ENCODE measurements around the gene UBR4.

UBR4 gene

GRCh38 chr1:19222979-19223824 lies 13.1 kb upstream of the UBR4 start:
- peak; percentile 32; the same call in 1 of the 3 replicates for ATAC-seq
- no peak for TF ChIP-seq ISL1 (CRISPR knock-in tag; IDR thresholded peaks at IDR 0.05)
- no peak for TF ChIP-seq ZFP30 (CRISPR knock-in tag; IDR thresholded peaks at IDR 0.05)
- no peak for TF ChIP-seq ZNF70 (CRISPR knock-in tag; IDR thresholded peaks at IDR 0.05)

- no peak for TF ChIP-seq ESRRG (CRISPR knock-in tag; IDR thresholded peaks at IDR 0.05)
- no peak for TF ChIP-seq CSDC2 (CRISPR knock-in tag; IDR thresholded peaks at IDR 0.05)
- no peak for TF ChIP-seq GLIS3 (CRISPR knock-in tag; IDR thresholded peaks at IDR 0.05)
- no peak for TF ChIP-seq CREB5 (CRISPR knock-in tag; IDR thresholded peaks at IDR 0.05; ENCODE audit: low read depth)
- TF ChIP-seq CSRNP3 (CRISPR knock-in tag; IDR thresholded peaks at IDR 0.05): no peak
- no peak for TF ChIP-seq SNAI2 (CRISPR knock-in tag; IDR thresholded peaks at IDR 0.05)
- no peak for TF ChIP-seq TSHZ2 (CRISPR knock-in tag; IDR thresholded peaks at IDR 0.05)
- TF ChIP-seq ISL1 (CRISPR knock-in tag; IDR thresholded peaks at IDR 0.05): no peak
- no peak for TF ChIP-seq ZC3H10 (CRISPR knock-in tag; IDR thresholded peaks at IDR 0.05)
- TF ChIP-seq POU6F1 (CRISPR knock-in tag; IDR thresholded peaks at IDR 0.05; ENCODE audit: borderline replicate concordance, low read depth): no peak
- no peak for TF ChIP-seq ZNF70 (CRISPR knock-in tag; IDR thresholded peaks at IDR 0.05)
- no peak for TF ChIP-seq PATZ1 (CRISPR knock-in tag; IDR thresholded peaks at IDR 0.05; ENCODE audit: borderline replicate concordance)
- TF ChIP-seq ZNF8 (CRISPR knock-in tag; IDR thresholded peaks at IDR 0.05): no peak
- TF ChIP-seq BACH2 (CRISPR knock-in tag; IDR thresholded peaks at IDR 0.05; ENCODE audit: borderline replicate concordance): no peak
- no peak for TF ChIP-seq ARNTL (CRISPR knock-in tag; IDR thresholded peaks at IDR 0.05; ENCODE audit: borderline replicate concordance, low read depth)
- TF ChIP-seq ZFP3 (CRISPR knock-in tag; IDR thresholded peaks at IDR 0.05): no peak
- TF ChIP-seq TCF4 (CRISPR knock-in tag; IDR thresholded peaks at IDR 0.05; ENCODE audit: borderline replicate concordance): no peak
- no peak for TF ChIP-seq PPARA (CRISPR knock-in tag; IDR thresholded peaks at IDR 0.05; ENCODE audit: borderline replicate concordance)
Measured at GRCh38 chr1:19222573-19222972, 12.5 kb upstream of the UBR4 start.

GRCh38 chr1:19220991-19221390 lies 10.9 kb upstream of the UBR4 start:
- no peak for ATAC-seq
- TF ChIP-seq ISL1 (CRISPR knock-in tag; IDR thresholded peaks at IDR 0.05): no peak
- no peak for TF ChIP-seq ZFP30 (CRISPR knock-in tag; IDR thresholded peaks at IDR 0.05)
- TF ChIP-seq PATZ1 (CRISPR knock-in tag; IDR thresholded peaks at IDR 0.05; ENCODE audit: borderline replicate concordance): no peak
- TF ChIP-seq TSHZ2 (CRISPR knock-in tag; IDR thresholded peaks at IDR 0.05): no peak
- no peak for TF ChIP-seq ZC3H10 (CRISPR knock-in tag; IDR thresholded peaks at IDR 0.05)
- no peak for TF ChIP-seq CSRNP3 (CRISPR knock-in tag; IDR thresholded peaks at IDR 0.05)
- TF ChIP-seq ZNF8 (CRISPR knock-in tag; IDR thresholded peaks at IDR 0.05): no peak
- no peak for TF ChIP-seq PPARA (CRISPR knock-in tag; IDR thresholded peaks at IDR 0.05; ENCODE audit: borderline replicate concordance)
- no peak for TF ChIP-seq ZNF565 (CRISPR knock-in tag; conservative IDR thresholded peaks at IDR 0.05; ENCODE audit: low read depth)
- TF ChIP-seq ZFP3 (CRISPR knock-in tag; IDR thresholded peaks at IDR 0.05): no peak
- TF ChIP-seq TCF4 (CRISPR knock-in tag; IDR thresholded peaks at IDR 0.05; ENCODE audit: borderline replicate concordance): no peak

More at GRCh38 chr1:19222573-19222972, 12.5 kb upstream of the UBR4 start:
- no peak for ATAC-seq
